Gastrocnemius medialis (tissue), 4 donors: ENCODE data around the gene NADK.
"Not testable (repeated sequence)": the region's sequence is repeated elsewhere in the genome, so short reads cannot be mapped to it uniquely, and the experiment has no call there.

Experiments
- CTCF ChIP-seq, 5 experiments: fragments of 450-650 bp in 3 of 5; fragments of 200-600 bp in 2 of 5; sonication (generic) in 2 of 5; IDR thresholded peaks in 4 of 5; conservative IDR thresholded peaks in 1 of 5; 1 replicate in 4 of 5; 2 replicates in 1 of 5; pipeline ENCODE4 v1.5.1; 2016 to 2019; ENCODE audit warnings: antibody characterized with exemption in 5 of 5, mild to moderate bottlenecking in 3 of 5, moderate library complexity in 3 of 5
- POLR2A ChIP-seq, 2 donors: fragments of 450-650 bp; IDR thresholded peaks; one replicate each; pipeline ENCODE4 v1.6.1; 2017; ENCODE audit warnings: antibody characterized with exemption in 2 of 2, mild to moderate bottlenecking in 2 of 2, moderate library complexity in 2 of 2

GRCh38 chr1:1707897-1708296 is 70.4 kb downstream of the NADK start:
- TF ChIP-seq CTCF (IDR thresholded peaks at IDR 0.05 in 4 of 5, conservative IDR thresholded peaks at IDR 0.05 in 1 of 5); POLR2A (IDR thresholded peaks at IDR 0.05): not testable (repeated sequence)
